Thoracic aorta endothelial cell (primary cell): ENCODE data around the gene SERPIND1. TPM values are rescaled to one million over a fixed set of nuclear protein-coding genes. Genes with fewer than 3 reads are reported as not detected.

Source experiments
- total RNA-seq: library from RNA; depleted of rRNA; stranded (reverse); fragments of >200 nt; gene quantifications from 2 replicates; pipeline ENCODE4 v1.2.3, GENCODE V29; 2012

SERPIND1 gene, protein sequence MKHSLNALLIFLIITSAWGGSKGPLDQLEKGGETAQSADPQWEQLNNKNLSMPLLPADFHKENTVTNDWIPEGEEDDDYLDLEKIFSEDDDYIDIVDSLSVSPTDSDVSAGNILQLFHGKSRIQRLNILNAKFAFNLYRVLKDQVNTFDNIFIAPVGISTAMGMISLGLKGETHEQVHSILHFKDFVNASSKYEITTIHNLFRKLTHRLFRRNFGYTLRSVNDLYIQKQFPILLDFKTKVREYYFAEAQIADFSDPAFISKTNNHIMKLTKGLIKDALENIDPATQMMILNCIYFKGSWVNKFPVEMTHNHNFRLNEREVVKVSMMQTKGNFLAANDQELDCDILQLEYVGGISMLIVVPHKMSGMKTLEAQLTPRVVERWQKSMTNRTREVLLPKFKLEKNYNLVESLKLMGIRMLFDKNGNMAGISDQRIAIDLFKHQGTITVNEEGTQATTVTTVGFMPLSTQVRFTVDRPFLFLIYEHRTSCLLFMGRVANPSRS
- 1.5 and 2.3 TPM in 2 replicates for total RNA-seq

DNA sequence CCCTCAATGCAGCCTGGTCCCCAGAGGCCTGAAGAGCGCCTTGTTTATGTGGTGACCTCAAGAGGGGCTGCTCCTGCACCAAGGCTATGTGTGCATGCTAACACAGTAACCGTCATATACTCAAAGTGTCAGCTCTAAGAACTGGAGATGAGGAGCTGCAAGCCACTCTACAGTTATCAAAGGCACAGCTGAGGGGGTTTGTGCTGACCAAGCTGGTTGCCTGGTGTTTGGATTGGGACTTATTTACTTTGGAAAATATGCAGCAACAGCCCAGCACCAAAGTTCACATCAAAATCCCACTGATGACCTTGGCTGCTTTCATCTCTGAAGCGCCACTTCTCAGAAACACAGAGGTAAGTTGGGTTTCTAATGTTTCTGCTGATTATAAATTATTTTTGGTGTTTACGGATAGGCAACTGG lies at the start of gene SERPIND1:
Gene SERPIND1 (plus strand): TSS at position 321 of the 420 bp plus-strand sequence. CDS start 5,200 bp downstream, outside the sequence.

Other genes with a start within 250 kb of the SERPIND1 start
- gene PI4KA, start 84.7 kb downstream of the SERPIND1 start, total RNA-seq: 44.1 and 49.8 TPM in 2 replicates
- 14.2 and 16.1 TPM in 2 replicates for gene SNAP29, start 84.9 kb downstream of the SERPIND1 start, total RNA-seq
- gene CRKL, start 143.3 kb downstream of the SERPIND1 start, total RNA-seq: 63.7 and 64.0 TPM in 2 replicates
- not detected in 2 replicates for gene AIFM3, start 193.1 kb downstream of the SERPIND1 start, total RNA-seq
- gene LZTR1, start 208.2 kb downstream of the SERPIND1 start, total RNA-seq: 43.8 and 49.4 TPM in 2 replicates
- 13.6 and 14.4 TPM in 2 replicates for gene THAP7, start 228.0 kb downstream of the SERPIND1 start, total RNA-seq
- gene P2RX6, start 241.1 kb downstream of the SERPIND1 start, total RNA-seq: under 0.01 and 0.22 TPM in 2 replicates